Stimulated activated CD4-positive, alpha-beta T cell treated with anti-CD3 and anti-CD28 coated beads, Interleukin-15, amount 100 ng/mL, for 24 hours (primary cell): Measurements from ENCODE around the gene TBC1D14.
"Not testable (repeated sequence)": the region's sequence is repeated elsewhere in the genome, so short reads cannot be mapped to it uniquely, and the experiment has no call there.

ENCODE experiments used
- DNase-seq: peaks from one replicate; pipeline ENCODE4 v3.0.0-alpha.2; 2020

TBC1D14 gene

GRCh38 chr4:6910960-6911874 is 1.6 kb downstream of the TBC1D14 start:
- no peak for DNase-seq

DNA sequence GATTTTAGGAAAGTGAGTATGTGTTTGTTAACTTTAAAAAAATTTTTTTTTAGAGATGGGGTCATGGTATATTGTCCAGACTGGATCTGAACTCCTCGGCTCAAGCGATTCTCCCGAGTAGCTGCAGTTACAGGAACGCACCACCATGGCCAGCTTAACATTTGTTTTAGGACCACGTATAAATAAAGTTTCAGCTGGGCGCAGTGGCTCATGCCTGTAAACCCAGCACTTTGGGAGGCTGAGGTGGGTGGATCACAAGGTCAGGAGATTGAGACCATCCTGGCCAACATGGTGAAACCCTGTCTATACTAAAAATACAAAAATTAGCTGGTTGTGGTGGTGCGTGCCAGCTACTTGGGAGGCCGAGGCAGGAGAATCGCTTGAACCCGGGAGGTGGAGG is 2.3 kb downstream of the TBC1D14 start:
- DNase-seq, result not testable (repeated sequence)

DNA sequence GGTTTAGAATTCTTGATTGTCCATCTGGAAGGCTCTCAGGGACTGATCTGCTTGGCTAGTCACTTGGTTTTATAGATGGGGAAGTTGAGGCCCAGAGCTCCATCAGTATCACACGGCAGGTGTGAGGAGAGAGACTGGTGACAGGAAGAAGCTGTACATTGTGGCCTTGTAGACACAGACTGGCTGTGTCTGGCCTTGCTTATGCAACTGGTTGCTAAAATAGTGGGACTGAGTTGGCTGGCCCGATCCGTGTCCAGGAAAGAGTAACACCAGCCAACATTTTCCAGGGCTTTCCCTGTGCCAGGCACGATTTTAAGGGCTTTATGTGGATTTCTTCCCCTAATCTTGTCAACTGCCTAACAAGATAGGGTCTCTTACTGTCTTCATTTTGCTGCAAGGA is 2.8 kb downstream of the TBC1D14 start:
- no peak for DNase-seq

DNA sequence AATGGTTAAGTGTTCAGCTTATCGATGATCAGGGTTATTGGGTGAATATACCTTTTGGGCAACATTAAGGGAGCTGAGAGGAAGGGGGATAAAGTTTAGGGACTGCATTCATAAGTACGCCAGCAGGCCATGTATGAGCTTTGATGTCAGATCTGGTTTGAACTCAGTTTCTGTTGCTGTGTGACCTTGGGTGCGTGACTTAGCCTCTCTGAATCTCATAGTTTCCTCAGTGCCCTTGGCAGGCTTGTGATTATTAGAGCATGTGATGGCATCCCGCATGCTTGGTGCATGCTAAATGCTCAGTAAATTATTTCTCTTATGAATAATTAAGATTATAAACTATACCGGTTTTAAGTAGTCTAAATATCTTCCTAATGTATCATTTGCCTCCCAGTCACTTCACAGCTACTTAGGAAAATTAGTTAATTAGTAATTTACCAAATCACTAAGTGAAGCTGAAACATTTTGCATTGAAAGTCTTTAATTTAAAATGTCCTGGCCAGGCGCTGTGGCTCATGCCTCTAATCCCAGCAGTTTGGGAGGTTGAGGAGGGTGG is 3.8 kb downstream of the TBC1D14 start:
- DNase-seq, result no peak

DNA sequence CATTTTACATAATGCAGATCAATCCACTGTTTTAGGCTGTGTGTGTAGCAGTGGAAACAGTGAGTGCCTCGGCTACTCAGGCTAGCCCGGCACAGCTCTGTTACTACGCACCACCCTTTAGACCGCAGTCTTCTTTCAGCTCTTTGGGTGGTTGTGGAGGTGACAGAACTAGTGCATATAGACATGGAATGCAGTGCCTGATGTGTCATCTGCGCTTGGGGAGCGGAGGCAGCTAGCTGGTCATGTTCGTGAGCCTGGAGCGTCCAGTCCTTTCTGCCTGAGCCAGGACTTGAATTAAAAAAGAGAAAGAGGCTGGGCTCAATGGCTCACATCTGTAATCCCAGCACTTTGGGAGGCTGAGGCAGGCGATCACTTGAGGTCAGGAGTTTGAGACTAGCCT is 4.8 kb downstream of the TBC1D14 start:
- DNase-seq, result no peak

DNA sequence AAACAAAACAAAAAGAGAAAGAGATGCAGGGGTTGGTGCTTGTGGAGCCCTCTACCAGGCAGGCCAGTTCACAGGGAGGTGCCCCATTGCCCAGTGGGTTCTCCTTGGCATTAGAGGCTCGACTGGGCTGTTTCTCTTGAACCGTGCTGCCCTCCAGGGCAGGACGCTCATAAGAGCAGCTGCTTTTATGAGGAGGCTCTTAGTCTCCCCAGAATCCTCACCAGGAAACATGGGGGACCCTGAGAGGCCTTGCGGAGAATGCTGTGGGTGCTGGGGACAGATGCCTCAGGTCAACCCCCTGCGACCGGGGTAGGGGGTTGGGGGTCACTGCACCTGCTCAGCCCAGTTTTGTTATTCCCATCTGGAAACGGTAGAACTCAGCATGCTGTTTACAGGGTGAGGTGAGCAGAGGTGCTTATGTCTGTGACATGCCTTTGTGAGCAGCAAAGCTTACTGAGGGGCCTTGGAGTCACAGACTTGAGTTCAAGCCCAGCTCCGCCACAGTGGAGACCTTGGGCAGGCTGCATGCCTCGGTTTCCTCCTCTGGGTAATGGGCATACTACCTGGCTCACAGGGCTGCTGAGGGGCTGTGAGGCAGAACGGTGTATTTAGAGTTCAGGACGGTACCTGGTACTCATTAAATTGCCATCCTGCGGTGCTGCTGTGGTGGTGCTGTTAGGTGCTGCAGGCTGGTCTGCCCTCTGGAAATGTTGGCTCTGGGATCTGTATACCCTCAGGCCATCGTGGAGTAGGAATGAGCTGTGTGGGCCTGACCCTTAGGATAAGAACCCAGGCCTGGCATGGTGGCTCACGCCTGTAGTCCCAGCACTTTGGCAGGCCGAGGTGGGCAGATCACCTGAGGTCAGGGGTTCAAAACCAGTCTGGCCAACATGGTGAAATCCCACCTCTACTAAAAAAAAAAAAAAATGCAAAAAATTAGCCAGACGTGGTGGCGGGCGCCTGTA is 5.7 kb downstream of the TBC1D14 start:
- no peak for DNase-seq

DNA sequence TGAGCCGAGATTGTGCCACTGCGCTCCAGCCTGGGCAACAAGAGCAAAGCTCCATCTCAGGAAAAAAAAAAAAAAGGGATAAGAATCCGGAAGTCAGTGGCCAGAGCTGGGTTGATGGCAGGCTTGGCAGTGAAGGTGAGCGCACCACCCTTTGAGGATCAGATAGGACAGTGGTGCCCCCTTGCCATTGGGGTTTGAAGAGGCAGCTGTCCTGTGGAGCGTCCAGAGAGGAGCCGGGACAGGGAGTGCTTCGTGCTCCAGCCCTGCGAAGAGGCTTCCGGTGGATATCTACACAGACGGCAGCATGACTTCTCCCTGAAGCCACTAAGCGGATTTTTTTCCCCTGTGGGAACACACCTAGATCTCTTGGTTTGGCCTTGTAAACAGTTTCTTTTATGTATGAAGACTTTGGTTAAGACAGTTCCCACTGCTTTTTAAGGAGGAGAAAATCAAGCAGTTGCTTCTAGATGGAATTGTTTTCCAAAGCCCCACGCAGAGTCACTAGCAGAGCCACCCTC is 6.5 kb downstream of the TBC1D14 start:
- DNase-seq, result no peak

DNA sequence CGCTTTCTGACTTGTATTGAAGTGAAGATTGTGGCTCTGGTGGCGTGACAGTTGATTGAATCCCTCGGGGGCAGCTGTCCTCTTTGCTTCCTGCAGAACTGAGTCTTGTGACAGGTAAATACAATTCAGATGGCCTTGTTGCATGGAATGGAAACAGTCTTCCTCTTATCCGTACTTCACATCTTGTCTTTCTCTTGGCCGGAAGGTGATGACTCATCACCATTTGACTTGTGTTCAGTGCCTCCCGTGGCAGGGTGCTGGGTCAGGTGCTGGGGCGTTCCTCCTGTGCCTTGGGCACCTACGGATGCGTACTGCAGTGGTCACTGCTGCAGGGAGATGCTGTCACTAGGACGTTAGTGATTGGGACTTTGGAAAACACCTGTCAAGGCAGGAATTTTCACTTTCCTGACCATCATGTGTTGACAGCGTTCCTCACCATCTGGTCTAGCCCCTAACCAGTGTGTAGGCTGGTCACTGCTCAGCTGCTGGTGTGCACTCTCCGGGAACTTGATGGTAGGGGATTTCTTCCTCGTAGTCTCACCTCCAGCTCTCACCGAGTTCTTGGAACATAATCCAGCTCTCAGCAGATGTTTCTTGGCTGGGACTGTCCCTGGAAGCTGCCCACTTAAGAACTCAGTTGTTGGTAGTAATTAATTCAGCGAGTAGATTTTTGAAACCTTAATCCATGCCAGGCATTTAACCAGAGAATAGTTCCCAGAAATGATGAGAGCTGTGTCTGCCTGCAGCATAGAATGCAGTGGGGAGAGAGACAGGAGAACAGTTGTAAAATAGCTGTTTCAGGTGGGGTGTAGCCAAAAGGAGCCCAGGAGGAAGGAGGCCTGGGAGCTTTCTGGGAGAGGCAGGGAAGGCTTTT is 7.2 kb downstream of the TBC1D14 start:
- peak; percentile 71 for DNase-seq

- peak; percentile 58 for DNase-seq
These were observed 8.0 kb downstream of the TBC1D14 start for GRCh38 chr4:6917461-6918271.

DNA sequence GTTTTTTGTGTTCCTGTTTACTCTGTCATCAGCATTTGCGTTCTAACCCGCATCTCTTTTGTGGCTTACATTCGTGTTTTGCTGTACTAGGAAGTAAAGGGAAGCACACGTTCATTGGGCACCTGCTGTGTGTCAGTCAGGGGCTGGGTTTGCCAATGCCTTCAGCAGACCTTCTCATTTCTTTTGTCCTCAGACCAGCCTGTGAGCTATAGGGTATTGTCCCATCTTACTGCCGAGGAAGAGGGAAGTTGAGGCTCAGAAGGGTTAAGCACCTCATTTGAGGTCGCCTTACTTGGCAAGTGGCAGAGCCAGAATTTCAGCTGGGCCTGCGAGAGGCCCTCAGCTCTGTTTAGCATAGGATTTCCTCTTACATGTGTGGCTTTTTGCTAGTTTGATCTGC is 8.7 kb downstream of the TBC1D14 start:
- DNase-seq, result no peak

DNA sequence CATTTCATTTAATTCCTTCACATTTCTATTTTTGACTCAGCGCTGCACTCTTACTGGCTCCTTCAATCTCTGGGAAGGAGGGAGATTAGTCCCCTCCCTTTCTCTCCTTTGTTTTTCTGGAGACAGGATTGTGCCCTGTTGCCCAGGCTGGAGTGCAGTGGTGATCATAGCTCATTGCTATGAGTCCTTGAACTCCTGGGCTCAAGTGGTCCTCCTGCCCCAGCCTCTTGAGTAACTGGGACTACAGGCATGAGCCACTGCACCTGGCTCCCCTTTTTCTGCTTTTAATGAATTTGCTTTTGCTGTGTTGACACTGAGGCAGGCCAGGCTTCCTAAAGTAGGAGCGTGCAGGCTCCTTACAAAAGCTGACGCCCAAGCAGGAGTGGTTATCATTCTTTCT is 10.5 kb downstream of the TBC1D14 start:
- no peak for DNase-seq

DNA sequence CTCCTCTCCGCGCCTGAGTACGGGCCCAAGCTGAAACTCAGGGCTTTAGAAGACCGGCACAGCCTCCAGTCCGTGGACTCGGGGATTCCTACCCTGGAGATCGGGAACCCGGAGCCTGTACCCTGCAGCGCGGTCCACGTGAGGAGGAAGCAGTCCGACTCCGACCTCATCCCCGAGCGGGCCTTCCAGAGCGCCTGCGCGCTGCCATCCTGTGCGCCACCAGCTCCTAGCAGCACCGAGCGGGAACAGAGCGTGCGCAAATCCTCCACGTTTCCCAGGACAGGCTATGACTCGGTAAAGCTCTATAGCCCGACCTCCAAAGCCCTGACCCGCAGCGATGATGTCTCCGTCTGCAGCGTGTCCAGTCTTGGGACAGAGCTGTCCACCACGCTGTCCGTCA is 13.9 kb downstream of the TBC1D14 start:
- DNase-seq, result no peak

- DNase-seq, result no peak
These were observed 14.7 kb downstream of the TBC1D14 start for GRCh38 chr4:6924361-6924779.

- DNase-seq, result peak; percentile 39
These were observed 15.8 kb downstream of the TBC1D14 start for GRCh38 chr4:6925357-6925836.

DNA sequence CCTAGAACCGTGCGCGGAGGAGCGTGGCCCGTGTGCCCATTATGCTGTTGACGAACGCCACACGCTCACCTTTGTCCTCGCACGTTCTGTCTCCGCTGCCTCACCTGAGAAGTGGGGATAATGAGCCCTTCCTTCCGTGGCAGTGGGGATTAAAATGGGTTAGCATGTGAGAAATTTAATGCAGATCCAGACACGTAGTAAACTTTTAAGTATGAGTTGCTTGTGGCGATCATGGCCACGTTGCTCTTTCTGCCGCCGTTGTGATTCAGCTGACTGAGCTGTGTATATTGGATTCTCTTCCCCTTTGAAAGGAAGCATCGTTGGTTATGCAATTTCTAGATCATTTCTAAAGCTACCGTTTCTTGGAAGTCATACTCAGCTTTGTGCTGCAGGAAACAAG is 16.5 kb downstream of the TBC1D14 start:
- no peak for DNase-seq

- peak; percentile 72 for DNase-seq
These were observed 17.3 kb downstream of the TBC1D14 start for GRCh38 chr4:6926681-6927478.

- DNase-seq, result no peak
These were observed 18.5 kb downstream of the TBC1D14 start for GRCh38 chr4:6928081-6928480.

GRCh38 chr4:6929339-6929811 is 19.7 kb downstream of the TBC1D14 start:
- DNase-seq, result no peak

DNA sequence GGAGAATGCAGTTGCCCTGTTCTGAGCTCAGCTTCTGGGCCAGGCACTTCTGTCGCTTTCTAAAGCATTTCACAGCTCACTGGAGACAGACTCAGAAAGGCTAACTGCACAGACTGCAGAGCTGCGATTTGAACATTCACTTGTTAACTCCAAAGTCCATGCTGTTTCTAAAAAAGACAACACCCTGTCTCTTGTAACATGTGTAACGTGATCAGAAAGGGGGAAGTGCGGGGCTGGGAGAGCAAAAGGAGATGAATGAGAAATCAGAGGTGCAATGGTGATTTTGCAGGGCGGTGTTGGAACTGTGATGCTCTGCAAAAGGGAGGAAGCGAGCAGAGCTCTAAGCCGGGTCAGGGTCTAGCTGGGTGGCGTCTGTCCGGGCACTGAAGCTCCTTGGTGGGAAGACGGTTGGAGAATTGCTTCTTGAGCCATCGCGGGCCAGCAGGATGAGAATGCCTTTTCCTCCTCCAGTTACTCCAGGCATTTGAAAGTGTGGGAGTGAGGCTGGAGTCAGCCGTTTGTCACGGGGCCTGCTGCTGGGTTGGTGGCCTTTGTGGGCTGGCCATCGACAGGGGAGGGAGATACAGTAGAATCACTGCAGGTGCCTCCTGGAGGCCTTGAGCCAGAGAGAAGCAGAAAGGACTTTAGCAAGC is 20.3 kb downstream of the TBC1D14 start:
- no peak for DNase-seq
